Bone marrow (tissue), 2 donors: ENCODE measurements around the gene NHERF2.

ENCODE experiments used
- DNase-seq, 2 donors: peaks; one replicate each; lab custom pipeline; 2025; lab: John Stamatoyannopoulos, UW

NHERF2 gene

GRCh38 chr16:1991135-1991551, 35.6 kb upstream of the NHERF2 start:
- peak; percentile 12 to 38 for DNase-seq

GRCh38 chr16:1991588-1991947, 35.1 kb upstream of the NHERF2 start:
- DNase-seq: no peak

- DNase-seq: peak; percentile 25 to 97
These were observed 34.6 kb upstream of the NHERF2 start for GRCh38 chr16:1991948-1992703.

- DNase-seq: no peak
These were observed 33.9 kb upstream of the NHERF2 start for GRCh38 chr16:1992704-1993317.

- no peak for DNase-seq
These were observed 33.0 kb upstream of the NHERF2 start for GRCh38 chr16:1993731-1994131.

GRCh38 chr16:1997494-1998359, 29.0 kb upstream of the NHERF2 start:
- DNase-seq: no peak

GRCh38 chr16:1998360-1998835, 28.3 kb upstream of the NHERF2 start:
- no peak for DNase-seq

GRCh38 chr16:1998852-1999801, 27.6 kb upstream of the NHERF2 start:
- DNase-seq: no peak

- DNase-seq: no peak
These were observed 26.7 kb upstream of the NHERF2 start for GRCh38 chr16:1999866-2000514.

- DNase-seq: no peak
These were observed 25.7 kb upstream of the NHERF2 start for GRCh38 chr16:2001035-2001434.

GRCh38 chr16:2001456-2002355, 25.0 kb upstream of the NHERF2 start:
- no peak for DNase-seq

GRCh38 chr16:2002406-2003230, 24.1 kb upstream of the NHERF2 start:
- DNase-seq: no peak

- no peak for DNase-seq
These were observed 23.4 kb upstream of the NHERF2 start for GRCh38 chr16:2003231-2003826.

- peak; percentile 66 to 79 for DNase-seq
These were observed 22.7 kb upstream of the NHERF2 start for GRCh38 chr16:2003827-2004641.

- no peak for DNase-seq
These were observed 21.7 kb upstream of the NHERF2 start for GRCh38 chr16:2004795-2005517.

- DNase-seq: peak in 1 of 2 donors; percentile 36
These were observed 21.1 kb upstream of the NHERF2 start for GRCh38 chr16:2005646-2006045.

GRCh38 chr16:2006317-2006716, 20.4 kb upstream of the NHERF2 start:
- DNase-seq: no peak
